GM12891 (cell line): Measurements from ENCODE around the gene GEN1.

Source experiments
- PAX5 ChIP-seq: IDR thresholded peaks from 2 replicates; pipeline ENCODE4 v1.6.1; 2011; ENCODE audit warnings: low read length, moderate library complexity, mild to moderate bottlenecking; ENCODE audit not compliant: insufficient read depth, severe bottlenecking
- POLR2A ChIP-seq: IDR thresholded peaks from 2 replicates; pipeline ENCODE4 v1.6.1; 2011; ENCODE audit warnings: low read depth, low read length, control low read depth
- POLR2AphosphoS5 ChIP-seq: IDR thresholded peaks from 2 replicates; pipeline ENCODE4 v1.6.1; 2011; ENCODE audit warnings: low read depth, low read length, control low read depth
- POU2F2 ChIP-seq: IDR thresholded peaks from 2 replicates; pipeline ENCODE4 v1.6.1; 2011; ENCODE audit warnings: low read depth, mild to moderate bottlenecking, control low read depth, low read length, moderate library complexity
- TAF1 ChIP-seq: IDR thresholded peaks from 2 replicates; pipeline ENCODE4 v1.6.1; 2011; ENCODE audit warnings: low read depth, low read length, control low read depth

DNA sequence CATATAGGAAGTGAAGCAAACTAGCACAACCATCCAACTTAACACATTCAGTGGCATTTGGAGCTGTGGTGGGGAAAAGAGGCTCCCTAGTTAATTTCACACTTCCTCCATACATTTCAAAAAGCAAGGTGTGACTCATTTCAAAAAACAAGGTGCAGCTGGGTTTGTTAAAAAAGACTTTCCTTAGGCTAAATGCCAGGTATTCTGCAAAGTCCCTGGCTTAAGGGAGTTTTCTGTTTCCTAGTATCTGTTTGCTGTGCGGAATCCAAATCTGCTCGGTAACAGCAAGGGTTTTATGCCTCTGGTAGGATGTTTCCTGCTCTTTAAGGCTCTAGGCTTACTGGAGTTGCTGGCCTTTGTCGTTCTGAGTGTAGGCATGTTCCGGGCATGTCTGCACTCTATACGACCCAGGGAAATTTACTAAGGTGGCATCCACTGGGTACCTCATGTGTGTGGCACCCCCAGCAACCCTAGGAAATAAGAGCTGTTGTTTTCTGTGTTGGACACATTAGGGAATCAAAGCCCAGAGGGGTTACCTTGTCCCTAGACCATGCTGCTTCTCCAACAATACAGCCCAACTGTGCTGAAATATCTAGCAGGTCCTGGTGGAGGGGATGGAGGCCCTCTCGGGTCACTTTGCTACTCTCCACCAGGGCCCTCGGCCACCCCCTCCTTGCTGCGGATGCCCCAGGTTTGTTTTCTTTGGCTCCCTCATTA is 61.7 kb downstream of the GEN1 start:
- TF ChIP-seq POLR2A: no peak
- TF ChIP-seq TAF1: no peak
- TF ChIP-seq POLR2AphosphoS5: no peak
- no peak for TF ChIP-seq PAX5
- TF ChIP-seq POU2F2: no peak
